Suppressor macrophage (primary cell): ENCODE data around the gene FBXL5.
"Not testable (repeated sequence)": the region's sequence is repeated elsewhere in the genome, so short reads cannot be mapped to it uniquely, and the experiment has no call there.

ENCODE experiments used
- DNase-seq, 4 experiments: peaks; one replicate each; pipeline ENCODE4 v3.0.0-alpha.2; 2020 to 2022

The FBXL5 gene

GRCh38 chr4:15649914-15650545, 5.1 kb downstream of the FBXL5 start:
- peak; percentile 33 to 65 (median 59) for DNase-seq

DNA sequence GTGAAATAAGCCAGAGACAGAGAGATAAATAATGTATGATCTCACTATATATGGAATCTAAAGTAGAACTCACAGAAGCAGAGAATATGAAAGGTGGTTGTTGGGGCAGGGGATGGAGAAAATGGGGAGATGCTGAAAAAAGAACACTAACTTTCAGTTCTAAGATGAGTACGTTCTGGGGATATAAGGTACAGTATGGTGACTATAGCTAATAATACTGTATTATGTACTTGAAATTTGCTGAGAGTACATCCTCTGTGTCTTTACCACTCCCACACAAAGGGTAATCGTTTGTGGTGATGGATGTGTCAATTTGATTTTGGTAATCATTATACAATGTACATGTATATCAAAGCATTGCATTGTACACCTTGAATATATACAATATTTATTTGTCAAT, 6.6 kb downstream of the FBXL5 start:
- no peak for DNase-seq

DNA sequence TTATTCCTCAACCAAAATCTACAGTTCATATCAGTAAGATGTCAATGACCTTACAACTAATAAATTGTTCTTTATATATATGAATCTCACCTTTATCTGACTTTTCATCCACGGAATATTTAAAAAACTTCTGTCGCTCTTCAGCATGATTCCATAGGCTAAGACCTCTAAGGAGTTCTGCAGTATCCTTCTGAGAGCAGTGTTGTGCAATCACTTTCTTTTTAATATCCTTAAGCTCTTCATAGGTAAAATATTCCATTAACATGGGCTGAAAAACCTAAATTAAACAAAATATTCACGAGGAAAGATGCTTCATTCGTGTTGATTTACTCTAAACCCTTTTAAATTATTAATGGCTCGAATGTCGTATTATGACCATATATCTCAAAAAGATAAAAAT, 16.7 kb downstream of the FBXL5 start:
- DNase-seq = no peak

- DNase-seq = no peak
These were observed 18.3 kb downstream of the FBXL5 start for GRCh38 chr4:15636818-15637217.

GRCh38 chr4:15617407-15617806, 37.8 kb downstream of the FBXL5 start:
- DNase-seq = not testable (repeated sequence)

GRCh38 chr4:15614891-15615290, 40.3 kb downstream of the FBXL5 start:
- not testable (repeated sequence) for DNase-seq

- no peak for DNase-seq
These were observed 43.0 kb downstream of the FBXL5 start for GRCh38 chr4:15612136-15612535.

- peak in 1 of 4 experiments; percentile 6 for DNase-seq
These were observed 44.3 kb downstream of the FBXL5 start for GRCh38 chr4:15610855-15611254.

- DNase-seq = no peak
These were observed 49.6 kb downstream of the FBXL5 start for GRCh38 chr4:15605537-15605936.

DNA sequence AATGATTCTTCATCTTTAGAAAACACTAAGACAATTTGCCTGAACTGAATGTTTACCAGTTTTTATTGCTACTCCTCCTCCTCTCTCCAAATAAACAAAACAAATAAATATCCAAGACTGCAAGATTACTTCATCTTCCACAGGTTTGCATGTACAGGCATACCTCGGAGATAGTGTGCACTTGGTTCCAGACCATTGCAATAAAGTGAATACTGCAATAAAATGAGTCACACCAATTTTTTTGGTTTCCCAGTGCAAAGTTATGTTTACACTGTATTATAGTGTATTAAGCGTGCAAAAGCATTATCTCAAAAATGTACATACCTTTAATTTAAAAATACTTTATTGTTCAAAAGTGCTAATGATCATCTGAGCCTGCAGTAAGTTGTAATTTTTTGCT, 53.3 kb downstream of the FBXL5 start:
- no peak for DNase-seq

GRCh38 chr4:15600176-15600575, 55.0 kb downstream of the FBXL5 start:
- no peak for DNase-seq

DNA sequence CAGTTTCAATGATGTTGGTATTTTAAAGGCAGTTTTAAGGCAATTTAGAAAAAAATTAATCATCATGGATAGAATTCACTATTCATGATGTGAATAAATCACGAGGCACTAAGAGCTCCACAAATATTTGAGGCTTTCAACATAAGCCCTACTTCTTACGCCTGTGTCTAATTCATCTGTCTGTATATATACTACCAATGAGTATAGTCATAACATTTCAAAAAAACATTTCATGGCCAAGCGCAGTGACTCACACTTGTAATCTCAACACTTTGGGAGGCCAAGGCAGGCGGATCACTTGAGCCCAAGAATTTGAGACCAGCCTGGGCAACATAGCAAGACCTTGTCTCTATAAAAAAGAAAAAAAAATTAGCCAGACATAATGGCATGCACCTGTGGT, 56.5 kb downstream of the FBXL5 start:
- no peak for DNase-seq

DNA sequence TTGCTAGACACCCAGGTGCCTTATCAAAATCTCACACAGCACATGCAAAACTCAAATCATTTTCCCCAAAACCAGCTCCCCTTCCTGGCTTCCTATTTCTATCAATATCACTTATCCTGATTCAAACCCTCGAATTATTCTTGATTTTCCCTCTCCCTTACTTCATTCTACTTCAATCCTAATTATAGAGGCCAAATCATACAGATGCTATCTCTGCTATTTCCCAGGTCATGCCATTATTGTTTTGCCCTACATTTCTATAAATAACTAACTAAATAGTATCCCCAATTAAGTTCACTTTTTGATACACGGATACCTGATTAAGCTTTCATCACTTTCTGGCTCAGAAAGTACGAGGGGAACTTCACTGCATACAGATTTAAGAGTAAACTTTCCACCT, 62.4 kb downstream of the FBXL5 start:
- no peak for DNase-seq

DNA sequence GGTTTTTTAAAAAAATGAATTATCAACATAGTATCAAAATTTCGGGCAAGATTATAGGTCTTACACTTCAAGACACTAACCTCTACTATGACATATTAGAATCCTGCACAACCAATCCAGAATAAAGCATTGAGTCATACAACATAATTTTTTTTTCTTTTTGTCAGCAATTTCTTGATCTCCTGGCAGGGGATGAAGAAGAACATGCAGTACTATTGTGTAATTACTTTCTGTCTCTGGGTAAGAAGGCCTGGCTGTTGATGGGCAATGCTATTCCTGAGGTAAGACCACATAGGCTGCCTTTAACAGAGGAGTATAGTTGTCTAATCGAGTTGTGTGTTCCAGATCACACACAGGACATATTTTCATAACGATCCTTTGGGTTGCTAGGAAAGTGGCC, 67.5 kb downstream of the FBXL5 start:
- peak in 3 of 4 experiments; percentile 3 to 46 (median 43) for DNase-seq

- DNase-seq = peak in 3 of 4 experiments; percentile 33 to 69 (median 59)
These were observed 69.1 kb downstream of the FBXL5 start for GRCh38 chr4:15586066-15586465.

GRCh38 chr4:15585331-15585730, 69.8 kb downstream of the FBXL5 start:
- no peak for DNase-seq

- no peak for DNase-seq
These were observed 70.4 kb downstream of the FBXL5 start for GRCh38 chr4:15584785-15585184.

- DNase-seq = no peak
These were observed 77.6 kb downstream of the FBXL5 start for GRCh38 chr4:15577508-15577907.

DNA sequence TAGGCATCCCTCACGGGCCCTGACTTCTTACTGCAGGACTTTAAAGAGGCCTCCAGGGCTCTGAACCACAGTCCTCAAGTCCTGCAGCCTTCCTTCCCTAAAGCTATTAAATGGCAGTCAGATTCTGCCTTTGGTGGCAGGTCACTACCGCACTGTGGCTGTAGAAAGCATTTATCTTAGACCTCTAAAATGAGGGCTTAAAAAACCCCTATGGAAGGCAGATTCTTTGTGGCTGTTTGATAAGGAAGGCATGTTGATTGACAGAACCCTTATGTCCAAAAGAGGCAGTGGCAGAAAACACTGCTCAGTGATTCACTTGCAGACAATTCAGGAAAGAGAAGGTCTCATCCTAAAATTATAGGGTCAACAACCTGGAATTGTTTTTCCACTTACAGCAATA, 79.2 kb downstream of the FBXL5 start:
- DNase-seq = no peak

GRCh38 chr4:15569746-15570145, 85.4 kb downstream of the FBXL5 start:
- DNase-seq = no peak

DNA sequence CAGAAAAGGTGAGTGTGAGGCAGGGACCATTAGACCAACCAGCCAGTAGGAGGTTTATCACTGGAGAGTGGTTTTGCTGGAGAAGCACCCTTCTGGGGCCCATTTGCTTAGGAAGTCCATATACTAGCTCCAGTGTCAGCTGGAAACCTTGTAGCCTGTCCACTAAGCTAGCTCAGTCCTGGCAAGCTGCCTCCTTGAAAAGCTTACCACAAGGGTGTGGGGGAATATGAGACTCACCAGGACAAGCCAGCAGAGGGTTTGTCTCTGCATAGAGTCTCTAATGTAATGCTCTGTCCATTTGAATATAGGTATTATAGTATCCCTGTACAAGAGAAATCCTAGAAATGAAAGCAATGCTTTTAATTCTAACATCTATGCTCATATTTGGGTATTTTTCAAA, 86.3 kb downstream of the FBXL5 start:
- no peak for DNase-seq

DNA sequence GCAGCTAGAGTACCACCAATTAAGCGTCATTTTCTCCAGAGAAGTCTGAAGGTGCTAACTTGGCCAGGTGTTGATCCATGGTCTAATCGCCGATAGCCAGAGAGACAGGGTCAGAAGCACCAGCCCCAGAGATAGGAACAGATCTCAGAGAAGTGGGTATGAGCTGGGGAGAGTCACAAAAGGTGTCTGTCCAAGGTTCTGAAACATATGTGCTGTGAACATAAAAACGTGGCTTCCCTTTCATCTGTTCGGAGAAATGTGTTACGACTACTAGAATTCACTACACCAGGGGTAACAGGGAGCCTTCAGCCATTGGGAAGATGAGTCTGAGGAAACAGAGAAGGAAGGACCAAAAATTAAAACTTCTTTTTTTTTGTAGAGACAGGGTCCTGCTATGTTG, 91.3 kb downstream of the FBXL5 start:
- no peak for DNase-seq

DNA sequence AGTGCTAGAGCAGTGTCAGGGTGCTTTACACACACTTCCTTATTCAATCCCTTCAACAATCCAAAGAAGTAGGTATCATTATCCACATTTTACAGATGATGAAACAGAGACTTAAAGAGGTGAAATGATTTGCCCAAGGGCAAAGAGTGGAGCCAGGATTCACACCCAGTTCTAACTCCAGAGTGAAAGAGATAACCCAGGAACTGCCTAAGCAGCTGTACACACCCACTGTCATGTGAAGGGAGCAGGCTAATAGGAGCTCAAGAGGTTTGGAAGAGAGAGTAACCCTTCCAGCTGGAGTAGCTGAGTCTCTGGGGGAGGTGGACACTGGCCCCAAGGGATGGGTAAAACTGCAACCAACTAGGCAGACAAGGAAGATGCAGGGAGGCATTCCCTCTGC, 92.5 kb downstream of the FBXL5 start:
- no peak for DNase-seq

- no peak for DNase-seq
These were observed 93.0 kb downstream of the FBXL5 start for GRCh38 chr4:15562114-15562513.

- no peak for DNase-seq
These were observed 96.6 kb downstream of the FBXL5 start for GRCh38 chr4:15558561-15558960.
